Neuronal stem cell (in vitro differentiated cells): ENCODE data around the gene RBM6.

Source experiments
- DNase-seq: peaks from one replicate; pipeline ENCODE4 v3.0.0-alpha.2; 2013; ENCODE audit warnings: low spot score
- H2AFZ ChIP-seq: one replicate; pipeline ENCODE4 v1.6.1; 2013; ENCODE audit warnings: mild to moderate bottlenecking, low read length, inconsistent platforms
- H2AK5ac ChIP-seq: 2 replicates; pipeline ENCODE4 v1.6.1; 2013; ENCODE audit warnings: low read depth, mild to moderate bottlenecking, inconsistent platforms, low read length, moderate library complexity, mixed read lengths
- H2BK120ac ChIP-seq: 2 replicates; pipeline ENCODE4 v1.6.1; 2013; ENCODE audit warnings: low read depth, mild to moderate bottlenecking, inconsistent platforms, low read length, moderate library complexity, mixed read lengths
- H2BK12ac ChIP-seq: one replicate; pipeline ENCODE4 v1.6.1; 2013; ENCODE audit warnings: low read length, inconsistent platforms
- H2BK15ac ChIP-seq: 2 replicates; pipeline ENCODE4 v1.6.1; 2013; ENCODE audit warnings: mild to moderate bottlenecking, low read length, inconsistent platforms, mixed read lengths
- H2BK5ac ChIP-seq: one replicate; pipeline ENCODE4 v1.6.1; 2013; ENCODE audit warnings: inconsistent platforms, mild to moderate bottlenecking, low read length, moderate library complexity
- H3K14ac ChIP-seq: one replicate; pipeline ENCODE4 v1.6.1; 2013; ENCODE audit warnings: low read length, inconsistent platforms
- H3K18ac ChIP-seq: 2 replicates; pipeline ENCODE4 v1.6.1; 2013; ENCODE audit warnings: low read length, inconsistent platforms
- H3K23ac ChIP-seq: 2 replicates; pipeline ENCODE4 v1.6.1; 2013; ENCODE audit warnings: low read depth, mild to moderate bottlenecking, mixed read lengths, low read length, inconsistent platforms; ENCODE audit not compliant: poor library complexity
- H3K27ac ChIP-seq: replicated peaks from 3 replicates; pipeline ENCODE4 v1.5.1; 2013; ENCODE audit warnings: low read length, inconsistent platforms
- H3K27me3 ChIP-seq, 3 experiments: 2 replicates each; pipeline ENCODE4 v1.6.1; 2013; ENCODE audit warnings: low read length in 3 of 3, mild to moderate bottlenecking in 2 of 3, inconsistent platforms in 1 of 3, low read depth in 1 of 3, mixed read lengths in 1 of 3, moderate library complexity in 1 of 3; ENCODE audit not compliant: control insufficient read depth in 3 of 3, insufficient read depth in 3 of 3
- H3K36me3 ChIP-seq, 2 donors: replicated peaks in 1 of 2; 2 replicates each; pipeline ENCODE4 v1.6.1; 2013; ENCODE audit warnings: low read length in 2 of 2; ENCODE audit not compliant: control insufficient read depth in 2 of 2, insufficient read depth in 2 of 2
- H3K4ac ChIP-seq: 2 replicates; pipeline ENCODE4 v1.6.1; 2013; ENCODE audit warnings: inconsistent platforms, mild to moderate bottlenecking, low read length, moderate library complexity
- H3K4me1 ChIP-seq, 2 donors: 1 replicate in 1 of 2; 2 replicates in 1 of 2; pipeline ENCODE4 v1.6.1; 2013; ENCODE audit warnings: low read length in 2 of 2, low read depth in 1 of 2; ENCODE audit not compliant: control insufficient read depth in 2 of 2, insufficient read depth in 1 of 2
- H3K4me2 ChIP-seq: one replicate; pipeline ENCODE4 v1.6.1; 2013; ENCODE audit warnings: mild to moderate bottlenecking, low read length, inconsistent platforms; ENCODE audit not compliant: insufficient read depth, poor library complexity, severe bottlenecking
- H3K4me3 ChIP-seq, 2 donors: 2 replicates each; pipeline ENCODE4 v1.5.1; 2013; ENCODE audit warnings: low read length in 2 of 2, mild to moderate bottlenecking in 2 of 2, inconsistent platforms in 1 of 2, moderate library complexity in 1 of 2
- H3K79me1 ChIP-seq: one replicate; pipeline ENCODE4 v1.6.1; 2013; ENCODE audit warnings: low read depth, mild to moderate bottlenecking, inconsistent platforms, low read length, moderate library complexity
- H3K9ac ChIP-seq: one replicate; pipeline ENCODE4 v1.6.1; 2013; ENCODE audit warnings: mild to moderate bottlenecking, low read depth, low read length, inconsistent platforms; ENCODE audit not compliant: poor library complexity
- H3K9me3 ChIP-seq, 2 donors: replicated peaks in 1 of 2; 2 replicates each; pipeline versions ENCODE3 to v1.6.1; 2013; ENCODE audit warnings: low read length in 2 of 2, mild to moderate bottlenecking in 2 of 2, inconsistent platforms in 1 of 2, low read depth in 1 of 2, mixed read lengths in 1 of 2, moderate library complexity in 1 of 2; ENCODE audit not compliant: control insufficient read depth in 2 of 2, insufficient read depth in 1 of 2
- H4K8ac ChIP-seq: one replicate; pipeline ENCODE4 v1.6.1; 2013; ENCODE audit warnings: low read depth, mild to moderate bottlenecking, inconsistent platforms, low read length, moderate library complexity
- H4K91ac ChIP-seq: one replicate; pipeline ENCODE4 v1.6.1; 2013; ENCODE audit warnings: low read length, low read depth, mild to moderate bottlenecking, inconsistent platforms; ENCODE audit not compliant: poor library complexity
- WGBS, 2 donors: extraction: QIAGEN DNeasy Blood & Tissue Kit; methylation state at CpG; one replicate each; pipeline ENCODE4 v1.1.7; 2013; ENCODE audit warnings: missing lambda C conversion rate in 2 of 2, mixed read lengths in 1 of 2; ENCODE audit not compliant: insufficient read length in 2 of 2, insufficient replicate concordance in 1 of 2; ENCODE audit errors: extremely low coverage in 2 of 2; 5-methylcytosine and 5-hydroxymethylcytosine counted together

Gene RBM6

GRCh38 chr3:49911611-49912010 is 28.3 kb upstream of the RBM6 start:
- H4K8ac ChIP-seq: no peak overlapping the region
- H3K79me1 ChIP-seq: peaks cover 3% of the 10 kb centered on the region
- H2BK15ac ChIP-seq: no peak overlapping the region
- H2AFZ ChIP-seq: no peak overlapping the region
- H2BK5ac ChIP-seq: no peak overlapping the region
- peaks cover 0 to 4% (median 0%) of the 10 kb centered on the region in 3 experiments for H3K27me3 ChIP-seq
- no peak for DNase-seq
- no peak overlapping the region for H2AK5ac ChIP-seq
- H3K27ac ChIP-seq: no peak overlapping the region
- no peak overlapping the region for H4K91ac ChIP-seq
- no peak overlapping the region for H3K4ac ChIP-seq
- no peak overlapping the region for H2BK12ac ChIP-seq
- H3K36me3 ChIP-seq: no peaks in the 10 kb centered on the region
- H3K4me3 ChIP-seq: peak overlapping the region in 1 of 2 donors; percentile 48
- no peak overlapping the region for H3K23ac ChIP-seq
- no peak overlapping the region for H2BK120ac ChIP-seq
- H3K4me2 ChIP-seq: no peak overlapping the region
- WGBS, 2 donors: no CpG with 5 or more reads among the region's 15 CpGs
- H3K4me1 ChIP-seq: peaks cover 0 to 2% of the 10 kb centered on the region in 2 donors
- no peak overlapping the region for H3K9ac ChIP-seq
- H3K18ac ChIP-seq: no peak overlapping the region
- no peaks in the 10 kb centered on the region for H3K9me3 ChIP-seq
- H3K14ac ChIP-seq: no peak overlapping the region

GRCh38 chr3:49912881-49913281 is 27.1 kb upstream of the RBM6 start:
- no peak overlapping the region for H2BK5ac ChIP-seq
- WGBS, 2 donors: no CpG with 5 or more reads among the region's 4 CpGs
- H2AK5ac ChIP-seq: no peak overlapping the region
- H3K27me3 ChIP-seq: peaks cover 0 to 4% (median 0%) of the 10 kb centered on the region in 3 experiments
- no peak overlapping the region for H3K9ac ChIP-seq
- H3K9me3 ChIP-seq: no peaks in the 10 kb centered on the region
- H2AFZ ChIP-seq: no peak overlapping the region
- H3K36me3 ChIP-seq: no peaks in the 10 kb centered on the region
- H3K4me2 ChIP-seq: no peak overlapping the region
- H3K79me1 ChIP-seq: peaks cover 3% of the 10 kb centered on the region
- H3K14ac ChIP-seq: no peak overlapping the region
- H2BK120ac ChIP-seq: no peak overlapping the region
- no peak overlapping the region for H3K18ac ChIP-seq
- no peak overlapping the region for H4K8ac ChIP-seq
- no peak for DNase-seq
- H3K4me1 ChIP-seq: peaks cover 0 to 2% of the 10 kb centered on the region in 2 donors
- no peak overlapping the region for H3K4me3 ChIP-seq
- no peak overlapping the region for H3K27ac ChIP-seq
- H2BK12ac ChIP-seq: no peak overlapping the region
- H2BK15ac ChIP-seq: no peak overlapping the region
- no peak overlapping the region for H4K91ac ChIP-seq
- H3K23ac ChIP-seq: no peak overlapping the region
- no peak overlapping the region for H3K4ac ChIP-seq

GRCh38 chr3:49914906-49915305 is 25.0 kb upstream of the RBM6 start:
- Histone ChIP-seq H3K4me2 (no peak overlapping the region), H2BK15ac (no peak overlapping the region), H3K14ac (no peak overlapping the region), H3K79me1 (peaks cover 3% of the 10 kb centered on the region), H2AK5ac (no peak overlapping the region), H2BK12ac (no peak overlapping the region), H3K18ac (no peak overlapping the region), H3K4me3 (no peak overlapping the region), H4K8ac (no peak overlapping the region), H3K4me1 (peaks cover 0 to 2% of the 10 kb centered on the region in 2 donors), H3K23ac (no peak overlapping the region), H3K36me3 (no peaks in the 10 kb centered on the region), H3K9ac (no peak overlapping the region), H2BK120ac (no peak overlapping the region), H3K27ac (no peak overlapping the region), H3K4ac (no peak overlapping the region), H3K9me3 (no peaks in the 10 kb centered on the region), H2BK5ac (no peak overlapping the region), H4K91ac (no peak overlapping the region), H3K27me3 (peaks cover 0 to 4% (median 0%) of the 10 kb centered on the region in 3 experiments), H2AFZ (no peak overlapping the region)
- DNase-seq: no peak
- WGBS, 2 donors: no CpG with 5 or more reads among the region's 2 CpGs

GRCh38 chr3:49916686-49917085 is 23.3 kb upstream of the RBM6 start:
- Histone ChIP-seq H2AK5ac (no peak overlapping the region), H3K9me3 (no peaks in the 10 kb centered on the region), H2BK120ac (no peak overlapping the region), H3K4ac (no peak overlapping the region), H3K36me3 (no peaks in the 10 kb centered on the region), H4K91ac (no peak overlapping the region), H3K23ac (no peak overlapping the region), H3K27me3 (no peaks in the 10 kb centered on the region), H3K9ac (no peak overlapping the region), H3K4me3 (no peak overlapping the region), H2AFZ (no peak overlapping the region), H2BK15ac (no peak overlapping the region), H3K18ac (no peak overlapping the region), H4K8ac (no peak overlapping the region), H2BK5ac (no peak overlapping the region), H3K14ac (no peak overlapping the region), H2BK12ac (no peak overlapping the region), H3K4me1 (no peaks in the 10 kb centered on the region), H3K27ac (no peak overlapping the region), H3K4me2 (no peak overlapping the region), H3K79me1 (peaks cover 3% of the 10 kb centered on the region)
- DNase-seq: no peak
- no CpG with 5 or more reads among the region's 5 CpGs for WGBS, 2 donors
